Fibroblast of mammary gland (primary cell): Measurements from ENCODE around the gene CTIF.

Experiments
- DNase-seq: peaks from one replicate; pipeline ENCODE4 v3.0.0-alpha.2; 2010; ENCODE audit warnings: low read depth
- H3K4me3 ChIP-seq: 2 replicates; pipeline ENCODE4 v1.5.1; 2011; ENCODE audit warnings: low read depth, mild to moderate bottlenecking, low read length, moderate library complexity; ENCODE audit not compliant: control insufficient read depth
- TF ChIP-seq, protein P1 (sequence below): conservative IDR thresholded peaks from 2 replicates; pipeline ENCODE4 v1.5.1; 2011; ENCODE audit warnings: low read depth, low read length, inconsistent platforms; ENCODE audit not compliant: control insufficient read depth, insufficient read depth

The CTIF gene

DNA sequence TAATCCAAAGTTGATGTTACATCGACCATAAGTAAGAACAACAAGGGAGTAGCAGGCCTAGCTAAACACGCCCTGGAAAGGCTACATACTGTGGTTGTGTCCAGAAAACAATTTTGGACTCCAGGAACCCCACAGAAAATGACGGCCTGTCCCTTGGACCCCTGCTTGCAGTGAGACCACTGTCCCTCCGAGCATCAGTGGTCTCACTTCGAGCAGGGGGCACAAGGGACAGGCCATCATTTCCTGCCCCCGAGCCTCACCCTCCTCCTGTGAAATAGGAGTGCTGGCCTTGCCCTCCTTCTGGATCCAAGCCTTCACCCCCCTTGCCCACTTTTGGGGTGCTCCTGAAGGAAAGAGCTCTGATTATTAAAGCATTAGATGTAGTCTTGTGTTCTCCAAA lies 144.4 kb downstream of the CTIF start:
- DNase-seq: no peak

DNA sequence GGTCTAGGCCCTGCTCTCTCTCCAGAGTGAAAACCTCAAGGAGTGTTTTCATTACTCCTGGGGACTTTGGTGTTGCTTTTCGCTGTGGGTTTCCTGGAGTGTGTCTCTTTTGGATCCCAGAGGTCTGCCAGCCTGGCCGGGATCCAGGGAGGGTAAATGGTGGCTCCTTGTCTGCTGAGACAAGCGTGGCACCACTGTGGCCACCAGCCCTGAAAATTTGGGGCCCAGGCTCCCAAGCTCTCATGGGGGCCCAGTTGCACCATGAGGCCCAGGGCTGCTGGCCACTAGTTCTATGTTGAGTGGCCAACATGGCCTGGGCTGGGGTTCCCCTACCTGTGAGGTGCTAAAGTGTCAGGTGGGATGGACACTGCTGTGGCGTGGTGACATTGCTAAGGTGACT lies 144.8 kb downstream of the CTIF start:
- H3K4me3 ChIP-seq: no peak overlapping the region
- TF ChIP-seq, protein P1, sequence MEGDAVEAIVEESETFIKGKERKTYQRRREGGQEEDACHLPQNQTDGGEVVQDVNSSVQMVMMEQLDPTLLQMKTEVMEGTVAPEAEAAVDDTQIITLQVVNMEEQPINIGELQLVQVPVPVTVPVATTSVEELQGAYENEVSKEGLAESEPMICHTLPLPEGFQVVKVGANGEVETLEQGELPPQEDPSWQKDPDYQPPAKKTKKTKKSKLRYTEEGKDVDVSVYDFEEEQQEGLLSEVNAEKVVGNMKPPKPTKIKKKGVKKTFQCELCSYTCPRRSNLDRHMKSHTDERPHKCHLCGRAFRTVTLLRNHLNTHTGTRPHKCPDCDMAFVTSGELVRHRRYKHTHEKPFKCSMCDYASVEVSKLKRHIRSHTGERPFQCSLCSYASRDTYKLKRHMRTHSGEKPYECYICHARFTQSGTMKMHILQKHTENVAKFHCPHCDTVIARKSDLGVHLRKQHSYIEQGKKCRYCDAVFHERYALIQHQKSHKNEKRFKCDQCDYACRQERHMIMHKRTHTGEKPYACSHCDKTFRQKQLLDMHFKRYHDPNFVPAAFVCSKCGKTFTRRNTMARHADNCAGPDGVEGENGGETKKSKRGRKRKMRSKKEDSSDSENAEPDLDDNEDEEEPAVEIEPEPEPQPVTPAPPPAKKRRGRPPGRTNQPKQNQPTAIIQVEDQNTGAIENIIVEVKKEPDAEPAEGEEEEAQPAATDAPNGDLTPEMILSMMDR: no peak
- no peak for DNase-seq

More for the DNA sequence above, 144.4 kb downstream of the CTIF start:
- H3K4me3 ChIP-seq: no peak overlapping the region
- TF ChIP-seq, protein P1: no peak

DNA sequence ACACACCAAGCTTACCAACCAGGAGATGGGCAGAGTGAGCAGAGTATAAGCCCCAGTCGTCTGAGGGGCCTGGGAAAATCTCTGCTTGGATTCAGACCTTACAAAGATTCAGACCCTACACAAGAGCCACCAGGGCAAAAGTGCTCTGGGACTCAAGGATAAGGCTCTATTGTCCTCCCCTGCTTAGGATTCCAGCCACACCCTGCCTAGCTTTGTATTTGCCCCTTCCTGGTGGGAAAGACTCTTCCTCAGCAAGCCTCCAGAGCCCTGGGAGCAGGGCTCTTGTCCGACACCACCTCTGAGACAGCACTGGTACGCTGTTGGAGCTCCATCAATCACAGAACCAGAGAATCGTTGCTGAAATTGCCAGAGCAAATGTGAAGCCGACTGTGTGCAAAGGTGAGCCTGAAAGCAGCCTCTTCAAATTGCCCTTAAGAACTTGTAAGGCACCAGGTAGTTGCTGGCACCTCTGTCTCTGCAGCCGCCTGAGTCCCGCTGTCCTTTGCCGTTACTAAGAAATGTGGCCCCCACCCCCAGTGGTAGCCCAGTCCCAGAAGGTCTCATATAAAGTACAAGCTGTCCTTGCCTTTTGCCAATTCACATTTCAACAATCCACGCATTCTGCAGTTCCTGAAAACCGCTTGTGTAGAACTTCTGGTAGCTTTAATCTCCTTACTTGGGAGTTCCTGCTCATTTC lies 148.7 kb downstream of the CTIF start:
- no peak overlapping the region for H3K4me3 ChIP-seq
- DNase-seq: no peak
- TF ChIP-seq, protein P1: no peak

DNA sequence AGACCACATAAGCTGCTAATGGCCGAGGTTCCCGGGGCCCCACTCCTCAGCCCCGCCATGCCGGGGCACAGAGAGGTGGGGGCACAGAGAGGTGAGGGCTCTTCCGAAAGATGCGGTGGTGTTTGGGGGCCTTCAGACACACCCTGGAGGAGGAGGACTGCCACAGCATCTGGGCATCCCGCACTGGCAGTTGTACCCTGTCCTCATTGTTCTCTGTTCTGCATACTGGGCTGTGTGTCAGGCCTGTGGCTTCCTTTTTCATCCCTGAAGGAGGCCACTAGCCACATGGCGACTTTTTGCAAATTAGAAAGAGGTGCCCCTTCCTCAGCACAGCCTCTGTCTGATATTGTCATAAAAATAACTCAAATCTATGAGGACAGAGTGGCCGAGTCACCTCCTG lies 150.1 kb downstream of the CTIF start:
- H3K4me3 ChIP-seq: no peak overlapping the region
- TF ChIP-seq, protein P1: no peak
- DNase-seq: no peak

DNA sequence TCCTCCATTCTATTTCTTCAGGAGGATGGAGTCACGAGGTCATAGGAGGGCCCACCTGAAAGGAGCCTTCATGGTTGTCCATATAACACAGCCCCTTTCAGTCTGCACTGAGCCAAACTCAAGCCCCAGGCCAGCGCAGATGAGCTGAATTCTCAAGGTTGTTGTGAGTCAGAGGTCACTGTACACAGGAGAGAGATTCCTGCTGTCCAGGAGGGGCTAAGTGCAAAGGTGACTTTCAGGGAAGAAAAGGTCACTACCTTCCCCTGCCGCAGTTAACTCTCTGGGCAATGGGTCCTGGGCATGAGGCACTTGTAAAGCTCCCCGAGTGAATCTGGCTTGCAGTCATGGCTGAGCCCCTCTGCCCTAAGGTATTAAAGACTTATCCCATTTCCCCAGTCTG lies 150.7 kb downstream of the CTIF start:
- TF ChIP-seq, protein P1: no peak
- H3K4me3 ChIP-seq: no peak overlapping the region
- DNase-seq: no peak

DNA sequence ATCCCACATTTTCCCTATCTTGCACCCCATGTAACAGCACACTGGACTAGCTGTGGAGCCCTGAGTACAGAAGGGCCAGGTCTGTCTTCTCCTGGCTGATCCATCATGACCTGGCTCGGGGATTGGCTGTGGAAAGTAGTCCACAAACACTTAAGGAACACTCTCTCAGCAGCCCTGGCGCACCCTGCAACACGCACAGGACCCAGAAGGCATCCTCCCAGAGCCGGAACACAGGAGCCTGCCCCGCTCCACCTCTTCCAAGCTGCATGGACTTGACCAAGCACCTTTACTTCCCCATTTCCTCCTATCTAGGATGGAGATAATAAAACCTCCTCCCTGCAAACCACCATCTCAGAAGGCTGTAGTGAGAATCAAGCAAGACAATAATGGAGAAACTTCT lies 151.7 kb downstream of the CTIF start:
- no peak overlapping the region for H3K4me3 ChIP-seq
- TF ChIP-seq, protein P1: no peak
- no peak for DNase-seq

DNA sequence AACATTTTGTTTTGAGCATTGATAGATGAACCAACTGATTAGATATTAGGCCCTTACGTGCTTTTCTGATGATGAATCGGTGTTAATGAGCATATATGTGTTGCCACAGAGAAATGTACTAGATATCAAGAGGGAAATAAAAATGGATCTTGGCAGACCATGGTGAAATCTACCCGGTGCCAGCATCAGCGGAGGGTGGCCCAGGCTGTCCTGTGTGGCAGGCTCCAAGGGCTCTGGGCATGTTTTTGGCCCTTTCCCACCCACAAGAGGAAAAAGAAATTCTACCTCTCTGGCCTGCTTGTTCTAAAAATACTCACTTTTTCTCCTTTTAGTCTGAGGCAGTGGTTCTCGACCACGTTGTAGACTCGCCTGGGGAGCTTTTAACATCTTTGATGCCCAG lies 154.2 kb downstream of the CTIF start:
- TF ChIP-seq, protein P1: no peak
- no peak for DNase-seq
- H3K4me3 ChIP-seq: no peak overlapping the region
